GM18508 (cell line): ENCODE measurements around the gene APBA1.

Experiments
- ATAC-seq: cut with Tn5 transposase; IDR thresholded peaks from one replicate; pipeline ENCODE4 v1.9.1; 2021; ENCODE audit warnings: moderate number of reproducible peaks; ENCODE audit not compliant: insufficient read depth, unreplicated experiment

Gene APBA1

DNA sequence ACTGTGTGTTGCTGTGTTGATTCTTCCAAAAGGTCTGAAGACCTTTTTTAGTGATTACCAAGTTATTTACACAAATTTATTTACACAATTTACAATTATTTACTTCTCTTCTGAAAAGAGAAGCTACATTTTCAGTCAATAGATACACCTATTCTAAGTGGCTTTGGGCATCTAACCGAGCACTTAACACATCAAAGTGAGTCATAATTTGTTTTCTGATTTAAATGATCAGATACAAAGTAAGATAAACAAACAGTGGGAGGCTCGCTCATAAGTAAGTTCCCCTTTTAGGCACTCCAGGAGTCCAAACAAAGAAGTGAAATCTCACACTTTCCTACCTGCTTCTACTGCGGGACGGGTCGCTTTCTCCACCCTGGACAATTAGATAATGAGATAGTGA, 90.2 kb downstream of the APBA1 start:
- no peak for ATAC-seq

DNA sequence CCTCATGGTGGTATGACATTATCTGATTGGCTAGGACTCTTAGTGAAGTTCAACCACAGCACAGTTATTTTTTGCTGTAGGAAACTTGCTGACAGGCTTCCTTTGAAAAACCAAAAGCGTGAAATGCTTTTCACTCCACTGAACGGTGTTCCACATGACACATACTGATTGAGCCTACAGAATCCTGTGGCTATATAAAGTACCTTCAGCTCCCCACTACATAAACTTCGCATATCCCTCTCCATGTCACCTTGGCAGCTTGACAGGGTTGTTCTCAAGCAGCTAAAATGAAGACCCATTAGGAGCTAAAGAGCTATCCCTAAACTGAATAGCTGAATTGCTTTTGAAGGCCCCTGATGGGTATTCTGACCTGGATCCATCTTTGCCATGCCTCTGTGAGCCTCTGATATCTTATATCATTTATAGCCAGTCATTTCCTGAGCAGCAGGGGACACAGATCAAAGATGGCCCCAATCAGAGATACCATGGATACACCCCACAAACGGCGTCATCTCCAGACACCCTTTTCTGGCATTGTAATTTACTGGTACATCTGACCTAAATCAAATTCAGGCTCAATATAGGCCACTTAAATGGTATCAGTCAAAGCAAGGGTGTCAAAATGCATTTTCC, 91.5 kb downstream of the APBA1 start:
- ATAC-seq: no peak

GRCh38 chr9:69579760-69580581, 92.2 kb downstream of the APBA1 start:
- no peak for ATAC-seq

- ATAC-seq: no peak
Measured at GRCh38 chr9:69579032-69579758, 93.0 kb downstream of the APBA1 start.

- ATAC-seq: no peak
Measured at GRCh38 chr9:69578026-69578425, 94.1 kb downstream of the APBA1 start.

- ATAC-seq: no peak
Measured at GRCh38 chr9:69577123-69577522, 95.0 kb downstream of the APBA1 start.

GRCh38 chr9:69574057-69574456, 98.1 kb downstream of the APBA1 start:
- ATAC-seq: no peak

DNA sequence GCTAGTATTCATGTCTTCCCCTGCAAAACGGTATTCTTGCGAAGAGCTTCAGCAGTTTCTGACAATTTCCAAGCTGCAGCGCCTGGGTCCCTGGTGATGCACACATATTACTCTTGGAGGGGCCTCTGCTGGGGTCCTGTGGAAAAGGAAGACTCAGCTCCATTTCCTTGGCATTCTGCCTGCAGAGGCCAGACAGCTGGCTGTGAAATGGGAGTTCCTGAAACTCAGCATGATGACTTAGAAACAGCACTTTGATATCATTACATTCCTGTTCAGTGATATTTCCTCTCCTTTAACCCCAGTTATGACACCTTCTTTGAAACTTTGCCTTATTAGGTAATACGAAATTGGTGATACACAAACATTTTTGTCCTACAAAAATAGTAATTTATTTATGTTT, 98.5 kb downstream of the APBA1 start:
- no peak for ATAC-seq

GRCh38 chr9:69572611-69573010, 99.6 kb downstream of the APBA1 start:
- no peak for ATAC-seq

DNA sequence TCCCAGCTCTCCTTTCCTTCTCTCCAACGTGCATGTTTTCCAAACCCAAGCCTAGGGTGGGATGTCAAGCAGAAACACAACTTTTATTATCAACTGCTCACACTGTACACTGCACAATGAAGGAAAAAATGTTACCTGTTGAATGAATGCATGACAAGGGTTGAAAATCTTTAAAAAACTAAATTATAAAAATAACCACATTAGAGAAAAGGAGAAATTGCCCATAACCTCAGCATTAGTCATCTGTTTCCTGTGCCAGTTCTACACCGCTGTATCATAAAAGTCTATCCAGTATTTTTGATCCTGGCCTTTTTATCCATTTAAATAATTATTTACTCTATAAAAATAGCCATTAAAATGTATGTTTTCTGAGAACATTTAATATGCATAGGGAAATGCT, 101.1 kb downstream of the APBA1 start:
- no peak for ATAC-seq

DNA sequence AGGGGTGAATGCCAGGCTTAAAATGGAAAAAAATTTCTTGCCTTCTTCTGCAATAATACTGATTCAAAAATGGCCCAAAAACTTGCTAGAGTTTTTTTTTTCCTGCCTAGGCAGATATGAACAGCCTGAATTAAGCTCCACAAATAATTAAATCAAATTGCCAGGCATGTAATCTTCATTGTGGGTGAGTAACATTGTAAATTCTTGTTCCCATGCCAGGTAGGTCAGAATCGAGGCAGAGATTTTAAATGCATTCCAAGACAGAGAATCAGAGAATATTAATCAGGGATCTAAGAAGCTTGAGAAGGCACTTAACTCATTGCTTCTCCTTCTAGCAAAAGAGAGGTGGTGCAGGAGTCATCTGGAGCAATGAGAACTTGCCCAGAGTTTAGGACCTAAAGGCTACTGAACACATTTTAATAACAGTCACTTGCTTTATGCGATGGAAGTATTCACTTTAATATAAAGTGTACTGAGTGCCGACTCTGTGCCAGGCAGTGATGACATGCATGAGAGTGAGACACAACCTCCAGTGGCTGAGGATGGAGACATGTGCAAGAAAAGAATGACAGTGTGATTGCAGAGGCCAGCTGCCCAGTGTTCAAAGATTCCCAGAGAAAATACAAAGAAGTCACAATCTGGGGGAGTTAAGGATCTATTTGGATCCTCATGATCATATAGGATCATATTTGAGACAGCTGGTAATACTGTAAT, 102.3 kb downstream of the APBA1 start:
- no peak for ATAC-seq

DNA sequence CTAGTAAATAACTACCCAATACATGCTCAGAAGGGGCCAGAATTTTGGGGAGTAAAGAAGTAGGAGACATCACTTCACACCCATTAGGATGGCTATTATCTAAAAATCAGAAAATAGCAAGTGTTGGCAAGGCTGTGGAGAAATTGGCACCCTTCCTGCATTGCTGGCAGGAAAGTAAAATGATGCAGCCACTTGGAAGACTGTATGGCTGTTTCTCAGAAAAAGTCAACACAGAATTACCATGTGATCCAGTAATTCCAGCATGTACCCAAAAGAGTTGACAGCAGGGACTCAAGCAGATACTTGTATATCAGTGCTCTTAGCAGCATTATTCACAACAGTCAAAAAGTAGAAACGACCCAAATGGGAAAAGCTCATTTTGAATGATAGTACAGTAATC, 107.6 kb downstream of the APBA1 start:
- no peak for ATAC-seq

DNA sequence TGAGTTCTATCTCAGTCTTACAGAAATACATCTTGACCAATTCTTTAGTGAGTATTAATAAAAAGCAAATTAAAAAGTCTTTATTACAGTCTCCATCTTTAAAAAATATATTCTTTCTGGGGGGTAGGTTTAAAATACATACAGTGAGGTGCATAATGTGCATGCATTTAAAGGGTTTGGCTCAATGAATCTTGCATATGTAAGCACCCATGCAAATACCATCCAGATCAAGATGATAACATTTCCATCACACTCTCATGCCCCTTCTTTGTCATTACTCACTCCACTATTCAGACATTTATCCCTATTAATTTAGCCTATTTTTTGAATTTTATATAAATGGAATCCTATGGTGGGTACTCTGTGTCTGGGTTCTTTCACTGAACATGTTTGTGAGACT, 113.0 kb downstream of the APBA1 start:
- no peak for ATAC-seq

DNA sequence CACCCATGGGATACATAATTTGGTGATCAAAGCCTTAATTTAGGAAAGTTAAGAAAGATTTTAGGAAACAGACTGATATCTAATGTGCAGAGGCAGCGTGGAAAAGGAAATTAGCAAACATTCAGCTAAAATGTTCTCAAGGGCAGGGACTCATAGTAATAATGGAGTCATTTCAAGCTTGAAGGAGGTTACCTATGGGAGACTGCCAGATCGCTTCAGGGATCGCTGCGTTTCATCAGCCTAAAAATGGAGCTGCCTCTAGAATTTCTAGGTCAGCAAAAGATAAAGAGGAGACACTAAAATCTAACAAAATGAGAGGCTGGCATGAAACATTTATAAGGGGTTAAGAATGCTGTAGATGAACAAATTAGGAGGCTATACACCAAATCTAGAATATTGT, 115.5 kb downstream of the APBA1 start:
- ATAC-seq: no peak

GRCh38 chr9:69555802-69556201, 116.4 kb downstream of the APBA1 start:
- no peak for ATAC-seq

DNA sequence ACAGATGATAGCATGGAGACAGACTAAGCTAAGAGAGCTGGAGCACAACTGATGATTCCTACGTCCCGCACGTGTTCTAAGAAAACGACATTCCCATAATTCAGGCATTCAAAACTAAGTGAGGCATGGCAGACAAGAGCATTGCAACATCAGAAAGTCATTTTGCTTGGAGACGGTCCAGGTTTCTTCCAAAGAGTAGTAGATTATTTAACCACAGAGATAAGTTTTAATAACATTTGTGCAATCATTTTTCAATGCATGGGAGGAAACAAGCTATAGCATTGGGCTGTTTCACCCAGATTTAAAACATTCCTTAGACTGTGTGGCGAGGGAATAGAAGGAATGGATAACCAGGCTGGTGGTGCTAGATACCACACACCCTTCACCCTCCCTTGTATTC, 117.2 kb downstream of the APBA1 start:
- ATAC-seq: no peak

DNA sequence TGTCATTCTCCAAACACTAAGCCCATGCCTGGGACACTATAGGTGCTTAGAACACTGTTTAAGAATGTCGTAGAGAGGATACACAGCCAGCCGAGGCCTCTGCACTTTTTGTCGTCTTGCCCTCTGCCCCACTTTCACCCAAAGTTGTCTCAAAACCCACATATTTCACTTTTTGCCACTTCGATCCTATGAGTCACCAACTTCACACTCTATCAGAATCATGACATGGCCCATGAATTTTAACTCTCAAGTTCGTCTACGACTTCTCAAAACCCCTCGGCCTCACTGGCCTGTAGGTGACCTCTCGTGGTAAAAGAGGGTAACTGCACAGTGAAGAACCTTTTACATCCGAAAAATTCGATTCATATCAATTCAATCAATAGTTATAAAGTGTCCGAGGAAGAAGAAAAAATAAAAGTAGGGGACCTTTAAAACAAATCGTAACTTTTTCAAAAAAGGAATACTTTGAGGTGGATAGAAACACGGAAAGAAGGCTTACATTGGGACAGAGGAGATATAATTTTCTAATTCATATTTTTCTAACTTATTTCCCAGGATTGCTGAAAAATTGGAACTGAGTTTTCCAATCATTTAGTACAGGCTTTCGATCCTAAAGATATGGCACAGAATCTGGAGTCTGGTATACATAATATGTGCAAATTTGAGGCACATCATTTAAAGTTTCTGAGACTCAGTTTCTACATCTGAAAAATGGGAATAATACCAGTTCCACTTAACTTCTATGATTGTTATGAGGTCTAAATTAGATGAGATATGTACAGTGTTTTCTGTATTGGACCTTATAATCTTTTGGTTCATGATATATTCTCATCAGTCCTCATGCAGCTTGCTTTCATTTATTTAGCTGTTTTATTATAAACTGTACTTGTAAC, 122.6 kb downstream of the APBA1 start:
- no peak for ATAC-seq

GRCh38 chr9:69548681-69549080, 123.5 kb downstream of the APBA1 start:
- ATAC-seq: no peak

- ATAC-seq: no peak
Measured at GRCh38 chr9:69546265-69546664, 125.9 kb downstream of the APBA1 start.
